Activated CD8-positive, alpha-beta T cell treated with anti-CD3 and anti-CD28 coated beads for 36 hours (primary cell): Measurements from ENCODE around the gene AP5Z1. TPM values are rescaled to one million over a fixed set of nuclear protein-coding genes. Genes with fewer than 3 reads are reported as not detected.

ENCODE experiments used
- ATAC-seq: fragments of 200-7000 bp; cut with Tn5 transposase; one replicate; pipeline ENCODE4 v1.10.0; 2021; ENCODE audit warnings: mild to moderate bottlenecking, moderate library complexity
- CTCF ChIA-PET: fragments of 350-600 bp; sonication (Branson Sonifier 250); formaldehyde crosslinking; loops from one replicate; lab custom pipeline; 2021; ENCODE audit warnings: antibody characterized with exemption; lab: Charles Lee
- POLR2A ChIA-PET: fragments of 350-600 bp; sonication (Branson Sonifier 250); formaldehyde crosslinking; loops from one replicate; lab custom pipeline; 2021; ENCODE audit warnings: antibody characterized with exemption; lab: Charles Lee
- DNase-seq: peaks from one replicate; pipeline ENCODE4 v3.0.0-alpha.2; 2020
- H3K27ac Mint-ChIP-seq: one replicate; pipeline ENCODE4 v1.8.0; 2021; ENCODE audit warnings: mild to moderate bottlenecking, mixed read lengths
- H3K27me3 Mint-ChIP-seq: one replicate; pipeline ENCODE4 v1.8.0; 2021; ENCODE audit warnings: mixed read lengths
- H3K36me3 Mint-ChIP-seq: one replicate; pipeline ENCODE4 v1.8.0; 2021; ENCODE audit warnings: low read depth, mixed read lengths
- H3K4me1 Mint-ChIP-seq: one replicate; pipeline ENCODE4 v1.8.0; 2021; ENCODE audit warnings: low read depth, mixed read lengths
- H3K4me3 Mint-ChIP-seq: one replicate; pipeline ENCODE4 v1.8.0; 2021; ENCODE audit warnings: mild to moderate bottlenecking, moderate library complexity, mixed read lengths
- H3K9me3 Mint-ChIP-seq: one replicate; pipeline ENCODE4 v1.8.0; 2021; ENCODE audit warnings: mixed read lengths
- intact Hi-C: fragments of 100-400 bp; cut with micrococcal nuclease; formaldehyde crosslinking; loops from one replicate; pipeline ENCODE4 v1.10.0; 2022
- total RNA-seq, 2 experiments: library from RNA; stranded (reverse); gene quantifications; one replicate each; pipeline ENCODE4 v1.2.3, GENCODE V29; 2021
- TF ChIP-seq, protein P1 (sequence below): fragments of 200-600 bp; IDR thresholded peaks from one replicate; pipeline ENCODE4 v1.8.0; 2022; ENCODE audit warnings: antibody characterized with exemption, mild to moderate bottlenecking

Gene AP5Z1
- total RNA-seq, 2 experiments from 2014 or later, result 21.2 to 21.3 TPM

DNA sequence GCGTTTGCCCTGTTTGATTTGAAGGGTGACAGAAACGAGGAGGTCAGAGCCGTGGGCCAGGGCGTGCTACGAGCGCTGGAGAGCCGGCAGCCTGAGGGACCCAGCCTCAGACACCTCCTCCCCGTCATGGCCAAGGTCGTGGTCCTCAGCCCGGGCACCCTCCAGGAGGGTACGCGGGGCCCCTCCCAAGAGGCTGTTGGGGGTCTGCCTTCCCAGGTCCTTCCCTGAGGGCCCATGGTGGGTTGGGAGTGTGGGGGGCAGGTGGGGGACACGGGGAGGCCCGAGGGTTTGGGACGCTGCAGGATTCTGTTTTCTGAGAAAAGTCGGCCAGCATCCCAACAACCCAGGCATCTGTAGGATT, 7.8 kb downstream of the AP5Z1 start:
- TF ChIP-seq, protein P1, sequence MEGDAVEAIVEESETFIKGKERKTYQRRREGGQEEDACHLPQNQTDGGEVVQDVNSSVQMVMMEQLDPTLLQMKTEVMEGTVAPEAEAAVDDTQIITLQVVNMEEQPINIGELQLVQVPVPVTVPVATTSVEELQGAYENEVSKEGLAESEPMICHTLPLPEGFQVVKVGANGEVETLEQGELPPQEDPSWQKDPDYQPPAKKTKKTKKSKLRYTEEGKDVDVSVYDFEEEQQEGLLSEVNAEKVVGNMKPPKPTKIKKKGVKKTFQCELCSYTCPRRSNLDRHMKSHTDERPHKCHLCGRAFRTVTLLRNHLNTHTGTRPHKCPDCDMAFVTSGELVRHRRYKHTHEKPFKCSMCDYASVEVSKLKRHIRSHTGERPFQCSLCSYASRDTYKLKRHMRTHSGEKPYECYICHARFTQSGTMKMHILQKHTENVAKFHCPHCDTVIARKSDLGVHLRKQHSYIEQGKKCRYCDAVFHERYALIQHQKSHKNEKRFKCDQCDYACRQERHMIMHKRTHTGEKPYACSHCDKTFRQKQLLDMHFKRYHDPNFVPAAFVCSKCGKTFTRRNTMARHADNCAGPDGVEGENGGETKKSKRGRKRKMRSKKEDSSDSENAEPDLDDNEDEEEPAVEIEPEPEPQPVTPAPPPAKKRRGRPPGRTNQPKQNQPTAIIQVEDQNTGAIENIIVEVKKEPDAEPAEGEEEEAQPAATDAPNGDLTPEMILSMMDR, result no peak
- peaks cover 5% of the 10 kb centered on the region for H3K4me1 Mint-ChIP-seq
- H3K36me3 Mint-ChIP-seq, result peaks cover 11% of the 10 kb centered on the region
- DNase-seq (no peak), ATAC-seq (no peak)
- intact Hi-C loops, result no loop called here
- no peak overlapping the region for H3K27ac Mint-ChIP-seq
- CTCF ChIA-PET, result no interaction called here
- POLR2A ChIA-PET, result interaction anchor here (1.8 kb wide), 1 partner anchor 8 kb away, joined by 5 read pairs; the partner anchor contains the start of gene AP5Z1
- H3K27me3 Mint-ChIP-seq, result no peaks in the 10 kb centered on the region
- H3K9me3 Mint-ChIP-seq, result no peaks in the 10 kb centered on the region
- H3K4me3 Mint-ChIP-seq, result no peak overlapping the region

DNA sequence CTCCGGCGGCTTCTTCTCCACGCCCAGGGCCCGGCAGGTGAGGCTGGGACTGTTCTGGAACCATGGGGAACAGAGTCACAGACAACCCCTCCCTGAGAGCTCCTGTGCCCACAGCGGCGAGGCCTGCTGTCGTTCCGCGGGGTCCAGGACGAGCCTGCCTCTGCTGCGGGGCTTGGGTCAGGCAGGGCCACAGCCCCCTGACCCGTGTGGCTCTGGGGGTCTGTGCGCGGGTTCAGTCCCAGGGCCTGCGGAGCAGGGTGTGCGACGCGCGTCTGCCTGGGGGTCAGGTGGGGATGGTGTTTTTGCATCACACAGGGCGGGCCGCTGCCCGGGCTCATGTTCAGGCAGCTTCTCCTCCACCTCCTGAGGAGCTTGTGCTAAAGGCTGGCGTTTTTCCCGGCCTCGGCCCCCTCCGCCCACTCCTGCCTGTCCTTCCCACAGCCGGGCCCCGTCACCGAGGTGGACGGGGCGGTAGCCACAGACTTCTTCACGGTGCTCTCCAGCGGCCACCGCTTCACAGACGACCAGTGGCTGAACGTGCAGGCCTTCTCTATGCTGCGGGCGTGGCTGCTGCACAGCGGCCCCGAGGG, 8.4 kb downstream of the AP5Z1 start:
- ATAC-seq (no peak), DNase-seq (no peak)
- no peak overlapping the region for H3K4me3 Mint-ChIP-seq
- ChIA-PET CTCF (no interaction called here), POLR2A (interaction anchor here (1.8 kb wide), 1 partner anchor 8 kb away, joined by 5 read pairs; the partner anchor contains the start of gene AP5Z1)
- TF ChIP-seq, protein P1, result no peak
- peaks cover 11% of the 10 kb centered on the region for H3K36me3 Mint-ChIP-seq
- H3K9me3 Mint-ChIP-seq, result no peaks in the 10 kb centered on the region
- peaks cover 2% of the 10 kb centered on the region for H3K4me1 Mint-ChIP-seq
- H3K27me3 Mint-ChIP-seq, result no peaks in the 10 kb centered on the region
- no peak overlapping the region for H3K27ac Mint-ChIP-seq
- intact Hi-C loops, result no loop called here

DNA sequence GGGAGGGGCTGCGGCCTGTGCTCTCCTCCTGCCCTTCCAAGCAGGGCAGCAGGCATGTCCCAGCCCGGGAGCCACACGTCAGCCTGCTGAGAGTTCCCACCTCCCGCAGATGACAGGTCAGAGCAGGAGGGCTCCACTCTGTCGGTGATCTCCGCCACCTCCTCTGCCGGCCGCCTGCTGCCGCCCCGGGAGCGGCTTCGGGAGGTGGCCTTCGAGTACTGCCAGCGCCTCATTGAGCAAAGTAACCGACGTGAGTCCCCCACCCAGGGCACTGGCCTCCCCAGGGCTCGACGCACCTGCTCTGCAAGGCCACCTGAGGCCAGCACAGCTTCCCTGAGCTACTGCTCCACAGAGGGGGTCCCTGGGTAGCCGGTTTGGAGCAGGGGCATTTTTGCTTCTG, 9.4 kb downstream of the AP5Z1 start:
- no peak overlapping the region for H3K27ac Mint-ChIP-seq
- CTCF ChIA-PET, result no interaction called here
- no peak overlapping the region for H3K4me3 Mint-ChIP-seq
- ATAC-seq (no peak), DNase-seq (no peak)
- intact Hi-C loops, result no loop called here
- H3K36me3 Mint-ChIP-seq, result peaks cover 15% of the 10 kb centered on the region
- no peaks in the 10 kb centered on the region for H3K9me3 Mint-ChIP-seq
- POLR2A ChIA-PET, result interaction anchor here (1.8 kb wide), 1 partner anchor 9 kb away, joined by 5 read pairs; the partner anchor contains the start of gene AP5Z1
- H3K4me1 Mint-ChIP-seq, result peaks cover 2% of the 10 kb centered on the region
- TF ChIP-seq, protein P1, result no peak
- H3K27me3 Mint-ChIP-seq, result no peaks in the 10 kb centered on the region

DNA sequence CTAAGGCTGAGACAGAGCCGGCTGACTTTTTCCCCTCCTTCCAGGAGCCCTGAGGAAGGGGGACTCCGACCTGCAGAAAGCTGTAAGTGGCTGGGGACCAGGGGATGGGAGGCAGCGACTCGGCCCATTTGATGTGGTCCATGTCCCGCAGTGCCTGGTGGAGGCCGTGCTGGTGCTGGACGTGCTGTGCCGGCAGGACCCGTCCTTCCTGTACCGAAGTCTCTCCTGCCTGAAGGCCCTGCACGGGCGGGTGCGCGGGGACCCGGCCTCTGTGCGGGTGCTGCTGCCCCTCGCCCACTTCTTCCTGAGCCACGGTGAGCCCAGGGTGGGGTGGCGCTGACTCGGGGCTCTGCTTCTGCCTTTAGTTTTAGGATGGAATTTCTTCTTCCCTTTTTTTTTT, 9.9 kb downstream of the AP5Z1 start:
- DNase-seq (no peak), ATAC-seq (no peak)
- H3K27ac Mint-ChIP-seq, result no peak overlapping the region
- no peaks in the 10 kb centered on the region for H3K27me3 Mint-ChIP-seq
- POLR2A ChIA-PET, result interaction anchor here (1.8 kb wide), 1 partner anchor 10 kb away, joined by 5 read pairs; the partner anchor contains the start of gene AP5Z1
- peaks cover 16% of the 10 kb centered on the region for H3K36me3 Mint-ChIP-seq
- H3K9me3 Mint-ChIP-seq, result no peaks in the 10 kb centered on the region
- H3K4me3 Mint-ChIP-seq, result no peak overlapping the region
- peaks cover 2% of the 10 kb centered on the region for H3K4me1 Mint-ChIP-seq
- CTCF ChIA-PET, result no interaction called here
- intact Hi-C loops, result no loop called here
- TF ChIP-seq, protein P1, result no peak

DNA sequence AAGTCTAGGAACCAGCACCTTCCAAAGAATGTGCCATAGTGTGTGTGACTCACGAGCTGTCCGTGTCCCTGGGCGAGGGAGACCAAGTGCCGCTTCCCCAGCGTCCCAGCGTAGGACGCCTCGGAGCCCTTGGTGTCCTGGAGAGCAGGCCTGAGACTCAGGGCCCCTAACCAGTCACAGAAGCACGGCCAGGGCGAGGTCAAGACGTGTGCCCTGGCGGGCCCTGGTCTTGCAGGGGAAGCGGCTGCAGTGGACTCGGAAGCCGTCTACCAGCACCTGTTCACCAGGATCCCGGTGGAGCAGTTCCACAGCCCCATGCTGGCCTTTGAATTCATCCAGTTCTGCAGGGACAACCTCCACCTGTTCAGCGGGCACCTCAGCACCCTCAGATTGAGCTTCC, 10.6 kb downstream of the AP5Z1 start:
- ChIA-PET CTCF (no interaction called here), POLR2A (no interaction called here)
- Mint-ChIP-seq H3K9me3 (no peaks in the 10 kb centered on the region), H3K36me3 (peaks cover 14% of the 10 kb centered on the region), H3K4me3 (no peak overlapping the region), H3K27ac (no peak overlapping the region), H3K4me1 (peaks cover 2% of the 10 kb centered on the region), H3K27me3 (no peaks in the 10 kb centered on the region)
- TF ChIP-seq, protein P1, result no peak
- ATAC-seq (no peak), DNase-seq (no peak)
- intact Hi-C loops, result no loop called here
